HepG2 (cell line): ENCODE results near the gene EI24. TPM values are rescaled to one million over a fixed set of nuclear protein-coding genes. Genes with fewer than 3 reads are reported as not detected.

Experiments used
- ARID2 ChIP-seq: sonication (generic); formaldehyde crosslinking; IDR thresholded peaks from 2 replicates; pipeline ENCODE4 v1.8.1; 2022; ENCODE audit warnings: mild to moderate bottlenecking, missing genetic modification reagents, borderline replicate concordance
- ATF7 ChIP-seq, 2 experiments: fragments of 450-650 bp in 1 of 2; sonication (generic) in 1 of 2; formaldehyde crosslinking in 1 of 2; IDR thresholded peaks; 2 replicates each; pipeline versions ENCODE4 v1.4.0 to v1.6.1; 2016 to 2020; ENCODE audit warnings: antibody characterized with exemption in 1 of 2, mild to moderate bottlenecking in 1 of 2, missing genetic modification reagents in 1 of 2
- KAT7 ChIP-seq: IDR thresholded peaks from 2 replicates; pipeline ENCODE4 v1.6.1; 2018; ENCODE audit warnings: borderline replicate concordance, missing compliant biosample characterization
- MAFG ChIP-seq: sonication (generic); formaldehyde crosslinking; IDR thresholded peaks from 2 replicates; pipeline ENCODE4 v1.5.1; 2020; ENCODE audit warnings: mild to moderate bottlenecking, missing genetic modification reagents
- MED8 ChIP-seq: sonication (generic); formaldehyde crosslinking; IDR thresholded peaks from 2 replicates; pipeline ENCODE4 v1.8.1; 2023; ENCODE audit warnings: mild to moderate bottlenecking, missing genetic modification reagents; ENCODE audit not compliant: insufficient replicate concordance
- MEIS1 ChIP-seq: sonication (generic); formaldehyde crosslinking; IDR thresholded peaks from 2 replicates; pipeline ENCODE4 v1.9.0; 2021; ENCODE audit warnings: mild to moderate bottlenecking, missing genetic modification reagents, moderate library complexity, borderline replicate concordance
- MTF2 ChIP-seq: sonication (generic); formaldehyde crosslinking; IDR thresholded peaks from 2 replicates; pipeline ENCODE4 v1.5.0; 2020; ENCODE audit warnings: missing genetic modification reagents, borderline replicate concordance
- NFE2L1 ChIP-seq: sonication (generic); formaldehyde crosslinking; IDR thresholded peaks from 2 replicates; pipeline ENCODE4 v1.4.0; 2020; ENCODE audit warnings: missing genetic modification reagents, mild to moderate bottlenecking, borderline replicate concordance
- PRDM10 ChIP-seq: sonication (generic); formaldehyde crosslinking; IDR thresholded peaks from 2 replicates; pipeline ENCODE4 v1.4.0; 2020; ENCODE audit warnings: low read depth, missing genetic modification reagents
- RBM22 ChIP-seq: fragments of 200-400 bp; formaldehyde crosslinking; optimal IDR thresholded peaks from 2 replicates; pipeline ENCODE3; 2017; ENCODE audit warnings: mild to moderate bottlenecking, low read length, moderate library complexity
- SIN3A ChIP-seq: IDR thresholded peaks from 2 replicates; pipeline ENCODE4 v1.6.1; 2011; ENCODE audit warnings: low read depth, mild to moderate bottlenecking, control low read depth, low read length, borderline replicate concordance
- SNAI1 ChIP-seq: sonication (generic); formaldehyde crosslinking; IDR thresholded peaks from 2 replicates; pipeline ENCODE4 v1.5.0; 2020; ENCODE audit warnings: mild to moderate bottlenecking, missing genetic modification reagents, borderline replicate concordance
- TEF ChIP-seq: sonication (generic); formaldehyde crosslinking; IDR thresholded peaks from 2 replicates; pipeline ENCODE4 v1.5.0; 2020; ENCODE audit warnings: missing genetic modification reagents
- THRA ChIP-seq: sonication (generic); formaldehyde crosslinking; IDR thresholded peaks from 2 replicates; pipeline ENCODE4 v1.4.0; 2020; ENCODE audit warnings: missing genetic modification reagents, borderline replicate concordance
- ZFX ChIP-seq: sonication (generic); formaldehyde crosslinking; IDR thresholded peaks from 2 replicates; pipeline ENCODE4 v1.4.0; 2020; ENCODE audit warnings: mild to moderate bottlenecking, low read depth, missing genetic modification reagents, moderate library complexity
- ZMYM4 ChIP-seq: sonication (generic); formaldehyde crosslinking; IDR thresholded peaks from 2 replicates; pipeline ENCODE4 v1.8.1; 2023; ENCODE audit warnings: mild to moderate bottlenecking, missing genetic modification reagents
- ZNF205 ChIP-seq: IDR thresholded peaks from 2 replicates; pipeline ENCODE4 v1.6.1; 2018; ENCODE audit warnings: missing biosample characterization, missing genetic modification reagents
- ZNF337 ChIP-seq: sonication (generic); formaldehyde crosslinking; IDR thresholded peaks from 2 replicates; pipeline ENCODE4 v1.5.1; 2020; ENCODE audit warnings: missing genetic modification reagents, low read depth, mild to moderate bottlenecking, borderline replicate concordance
- ZNF75D ChIP-seq: sonication (generic); formaldehyde crosslinking; IDR thresholded peaks from 2 replicates; pipeline ENCODE4 v1.8.1; 2023; ENCODE audit warnings: missing genetic modification reagents, mild to moderate bottlenecking, borderline replicate concordance
- ZNF83 ChIP-seq: sonication (generic); formaldehyde crosslinking; IDR thresholded peaks from 2 replicates; pipeline ENCODE4 v1.4.0; 2020; ENCODE audit warnings: missing genetic modification reagents, mild to moderate bottlenecking, borderline replicate concordance
- polyA plus RNA-seq, 8 experiments: library from polyadenylated mRNA; depleted of rRNA in 3 of 8; stranded (reverse) in 7 of 8; unstranded in 1 of 8; fragments of >200 nt; fragmentation: Illumina TruSeq in 4 of 8; extraction: Trizol in 4 of 8; gene quantifications; 2 replicates each; pipeline versions ENCODE4 v1.2.1 to v1.2.3, GENCODE V29; 2011 to 2016; ENCODE audit warnings: low read depth in 4 of 8, missing spikeins in 1 of 8, mixed read lengths in 1 of 8; ENCODE audit not compliant: insufficient read depth in 1 of 8
- total RNA-seq, 5 experiments: library from RNA; depleted of rRNA; stranded (reverse); fragments of >200 nt; fragmentation: Illumina TruSeq; extraction: Trizol; gene quantifications; 2 replicates each; pipeline ENCODE4 v1.2.3, GENCODE V29; 2016; ENCODE audit warnings: low read depth in 1 of 5
- TF ChIP-seq, protein P1 (sequence below): sonication (generic); formaldehyde crosslinking; conservative IDR thresholded peaks from 2 replicates; pipeline ENCODE4 v1.8.0; 2022; ENCODE audit warnings: low read depth, missing genetic modification reagents

Gene EI24
- total and polyA plus RNA-seq, 2 of the 13 experiments (the other 11 are each of a cell fraction or from before 2014, with no cell fraction given), result 84.7 to 126 TPM

DNA sequence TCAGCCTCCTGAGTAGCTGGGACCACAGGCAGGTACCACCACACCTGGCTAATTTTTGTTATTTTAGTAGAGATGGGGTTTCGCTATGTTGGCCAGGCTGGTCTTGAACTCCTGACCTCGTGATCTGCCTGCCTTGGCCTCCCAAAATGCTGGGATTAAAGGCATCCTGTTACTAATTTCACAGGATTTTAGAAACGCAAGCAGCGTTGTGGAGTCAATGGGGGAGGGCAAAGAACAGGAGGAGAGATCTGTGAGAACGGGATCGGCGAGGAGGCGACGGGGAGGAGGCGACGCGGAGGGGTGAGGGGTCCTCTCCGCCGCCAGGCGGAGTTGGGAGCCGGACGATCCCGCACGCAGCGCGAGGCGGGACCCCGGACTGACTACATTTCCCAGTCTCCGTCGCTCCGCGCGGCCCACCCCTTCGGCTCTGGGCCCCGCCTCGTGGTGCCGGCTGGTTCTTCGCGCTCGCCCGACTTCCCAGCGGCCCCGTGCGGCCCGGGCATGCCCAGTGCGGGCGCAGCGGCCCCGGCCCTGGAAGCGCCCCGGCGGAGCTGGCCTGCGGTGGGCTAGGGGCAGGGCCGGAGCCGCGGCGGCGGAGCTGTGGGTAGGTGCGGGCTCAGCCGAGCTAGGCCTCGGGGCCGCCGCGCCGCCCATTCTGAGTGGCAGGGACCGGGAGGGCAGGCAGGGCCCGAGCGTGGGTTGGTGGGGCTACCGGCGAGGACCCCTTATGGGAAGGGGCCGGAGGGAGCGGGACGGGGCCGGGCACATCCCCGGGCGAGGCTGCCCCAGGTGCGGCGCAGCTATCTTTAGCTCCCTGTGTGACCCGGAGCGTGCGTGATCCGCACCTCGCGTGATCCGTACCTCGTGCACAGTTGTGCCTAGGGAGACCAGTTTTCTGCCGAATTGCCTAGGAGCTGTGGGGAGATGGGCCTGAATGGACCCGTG, at the start of gene EI24 (continued):
- TF ChIP-seq MEIS1 (CRISPR knock-in tag), result peak; percentile 42; the same call in 1 of the 2 replicates
- no peak for TF ChIP-seq TEF
- no peak for TF ChIP-seq MTF2 (CRISPR knock-in tag)
- TF ChIP-seq ZFX (CRISPR knock-in tag), result peak; percentile 94
- TF ChIP-seq, protein P1, sequence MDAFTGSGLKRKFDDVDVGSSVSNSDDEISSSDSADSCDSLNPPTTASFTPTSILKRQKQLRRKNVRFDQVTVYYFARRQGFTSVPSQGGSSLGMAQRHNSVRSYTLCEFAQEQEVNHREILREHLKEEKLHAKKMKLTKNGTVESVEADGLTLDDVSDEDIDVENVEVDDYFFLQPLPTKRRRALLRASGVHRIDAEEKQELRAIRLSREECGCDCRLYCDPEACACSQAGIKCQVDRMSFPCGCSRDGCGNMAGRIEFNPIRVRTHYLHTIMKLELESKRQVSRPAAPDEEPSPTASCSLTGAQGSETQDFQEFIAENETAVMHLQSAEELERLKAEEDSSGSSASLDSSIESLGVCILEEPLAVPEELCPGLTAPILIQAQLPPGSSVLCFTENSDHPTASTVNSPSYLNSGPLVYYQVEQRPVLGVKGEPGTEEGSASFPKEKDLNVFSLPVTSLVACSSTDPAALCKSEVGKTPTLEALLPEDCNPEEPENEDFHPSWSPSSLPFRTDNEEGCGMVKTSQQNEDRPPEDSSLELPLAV (CRISPR knock-in tag), result no peak
- TF ChIP-seq RBM22, result no peak
- peak; percentile 68; the same call in 1 of the 2 replicates for TF ChIP-seq SIN3A
- TF ChIP-seq ZNF75D, result no peak
- no peak for TF ChIP-seq ARID2
- no peak for TF ChIP-seq MAFG (CRISPR knock-in tag)
- peak; percentile 55; the same call in 1 of the 2 replicates for TF ChIP-seq KAT7 (CRISPR knock-in tag)
- no peak for TF ChIP-seq ZNF205
- TF ChIP-seq MED8 (CRISPR knock-in tag), result no peak
- TF ChIP-seq PRDM10 (CRISPR knock-in tag), result no peak
- no peak for TF ChIP-seq ZNF83 (CRISPR knock-in tag)
- peak; percentile 94 for TF ChIP-seq ZMYM4 (CRISPR knock-in tag)
- TF ChIP-seq ZNF337 (CRISPR knock-in tag), result no peak
- no peak for TF ChIP-seq NFE2L1 (CRISPR knock-in tag)
- no peak for TF ChIP-seq ATF7 (IDR thresholded peaks at IDR 0.05)
- TF ChIP-seq ATF7 (CRISPR knock-in tag; IDR thresholded peaks at IDR 0.05), result no peak
- TF ChIP-seq THRA (CRISPR knock-in tag), result no peak
- no peak for TF ChIP-seq SNAI1 (CRISPR knock-in tag)
